ENCODE data around the gene TENM4. TPM values are rescaled to one million over a fixed set of nuclear protein-coding genes. Genes with fewer than 3 reads are reported as not detected.

TENM4 gene
- polyA plus RNA-seq, 1 of the 3 experiments (the other 2 are of a cell fraction) = 16.7 TPM

DNA sequence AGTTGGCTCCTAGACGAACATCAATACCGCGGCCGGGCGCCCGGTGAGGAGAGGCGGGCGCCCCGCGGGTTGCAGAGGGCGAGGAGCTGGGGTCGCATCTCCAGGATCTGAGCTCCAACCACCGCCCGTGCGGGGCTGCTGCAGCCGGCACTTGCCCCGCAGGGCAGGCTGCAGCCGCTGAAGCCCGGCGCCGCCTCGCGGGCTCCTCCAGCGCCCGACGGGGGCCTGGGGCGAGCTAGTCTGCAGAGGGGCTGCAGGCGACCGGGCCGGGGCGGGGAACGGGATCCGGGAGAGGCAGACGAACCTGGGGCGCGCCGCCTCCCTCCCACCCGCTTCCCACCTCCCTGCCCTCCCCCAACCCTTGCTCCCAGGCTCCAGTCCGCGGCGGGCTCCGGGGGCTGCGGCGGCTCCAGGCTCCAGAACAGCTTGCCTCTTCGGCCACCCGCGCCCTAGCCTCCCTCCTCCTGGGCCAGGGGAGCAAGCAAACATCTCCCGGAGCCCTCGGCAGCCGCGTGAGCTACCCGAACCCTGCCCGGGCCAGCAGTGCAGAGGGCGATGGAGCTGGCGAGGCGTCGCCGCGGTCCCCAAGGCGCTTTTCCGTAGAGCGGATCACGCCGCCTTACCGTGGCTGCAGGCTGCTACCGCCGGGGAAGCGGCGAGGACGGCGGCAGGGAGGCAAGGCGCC lies 802 bp downstream of the TENM4 start:
- peaks cover 55% of the 10 kb centered on the region for H3K79me2 ChIP-seq (ENCODE audit: insufficient read depth)
- H3K9me2 ChIP-seq = no peaks in the 10 kb centered on the region
- H3F3A ChIP-seq (replicated peaks; ENCODE audit: insufficient read depth) = peaks cover 16% of the 10 kb centered on the region
- H3K9me3 ChIP-seq = no peaks in the 10 kb centered on the region
- peak overlapping the region; percentile 99 for H3K4me2 ChIP-seq
- ChIA-PET CTCF (interaction anchor here (0.6 to 3.8 kb wide), 42 partner anchors 7 to 1811 kb away, joined by 3 to 21 read pairs (median 4); no protein-coding TSS in a partner anchor), POLR2A (interaction anchor here (0.5 to 1.3 kb wide), 4 partner anchors 23 to 404 kb away, joined by 3 to 4 read pairs (median 3); no protein-coding TSS in a partner anchor)
- peak; percentile 76 for DNase-seq
- TF ChIP-seq TAF1 (IDR thresholded peaks at IDR 0.05; ENCODE audit: borderline replicate concordance, low read depth, low read length) (peak; percentile 11; the same call in 1 of the 2 replicates), MXI1 (IDR thresholded peaks at IDR 0.05; ENCODE audit: low read depth, low read length) (0 out of 2 replicates have a peak, but pooled peaks have one; percentile 20), RCOR1 (IDR thresholded peaks at IDR 0.05; ENCODE audit: low read length) (no peak), RAD21 (IDR thresholded peaks at IDR 0.05; ENCODE audit: low read length) (0 out of 2 replicates have a peak, but pooled peaks have one; percentile 11)
- TF ChIP-seq, protein P1, sequence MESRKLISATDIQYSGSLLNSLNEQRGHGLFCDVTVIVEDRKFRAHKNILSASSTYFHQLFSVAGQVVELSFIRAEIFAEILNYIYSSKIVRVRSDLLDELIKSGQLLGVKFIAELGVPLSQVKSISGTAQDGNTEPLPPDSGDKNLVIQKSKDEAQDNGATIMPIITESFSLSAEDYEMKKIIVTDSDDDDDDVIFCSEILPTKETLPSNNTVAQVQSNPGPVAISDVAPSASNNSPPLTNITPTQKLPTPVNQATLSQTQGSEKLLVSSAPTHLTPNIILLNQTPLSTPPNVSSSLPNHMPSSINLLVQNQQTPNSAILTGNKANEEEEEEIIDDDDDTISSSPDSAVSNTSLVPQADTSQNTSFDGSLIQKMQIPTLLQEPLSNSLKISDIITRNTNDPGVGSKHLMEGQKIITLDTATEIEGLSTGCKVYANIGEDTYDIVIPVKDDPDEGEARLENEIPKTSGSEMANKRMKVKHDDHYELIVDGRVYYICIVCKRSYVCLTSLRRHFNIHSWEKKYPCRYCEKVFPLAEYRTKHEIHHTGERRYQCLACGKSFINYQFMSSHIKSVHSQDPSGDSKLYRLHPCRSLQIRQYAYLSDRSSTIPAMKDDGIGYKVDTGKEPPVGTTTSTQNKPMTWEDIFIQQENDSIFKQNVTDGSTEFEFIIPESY (IDR thresholded peaks at IDR 0.05; ENCODE audit: borderline replicate concordance, low read depth) = no peak
- H3K4me1 ChIP-seq (ENCODE audit: control insufficient read depth in 1 of 2, insufficient read depth in 2 of 2, low read depth in 1 of 2, low read length in 1 of 2) = peaks cover 9 to 22% of the 10 kb centered on the region in 2 experiments; a peak in 2 of 4 replicates
- 0% methylated on average over 2 of the region's 72 CpGs for WGBS (ENCODE audit: low lambda C conversion rate)
- peak overlapping the region; percentile 86 for H3K9ac ChIP-seq
- H3K4me3 ChIP-seq (ENCODE audit: low read depth in 2 of 2, low read length in 1 of 2) = peak overlapping the region; percentile 91 to 92
- peak overlapping the region; percentile 76 to 91 for H3K27ac ChIP-seq (ENCODE audit: low read depth in 2 of 2, low read length in 1 of 2)
- peak overlapping the region; percentile 86 for H2AFZ ChIP-seq (ENCODE audit: low read depth)
- H4K20me1 ChIP-seq (ENCODE audit: insufficient read depth) = no peaks in the 10 kb centered on the region; the same call in 1 of the 2 replicates
- no peaks in the 10 kb centered on the region for H3K27me3 ChIP-seq (ENCODE audit: insufficient read depth)
- no peaks in the 10 kb centered on the region for H3K36me3 ChIP-seq (replicated peaks in 1 of 2; ENCODE audit: control insufficient read depth in 1 of 2, insufficient read depth in 2 of 2, low read length in 1 of 2)

DNA sequence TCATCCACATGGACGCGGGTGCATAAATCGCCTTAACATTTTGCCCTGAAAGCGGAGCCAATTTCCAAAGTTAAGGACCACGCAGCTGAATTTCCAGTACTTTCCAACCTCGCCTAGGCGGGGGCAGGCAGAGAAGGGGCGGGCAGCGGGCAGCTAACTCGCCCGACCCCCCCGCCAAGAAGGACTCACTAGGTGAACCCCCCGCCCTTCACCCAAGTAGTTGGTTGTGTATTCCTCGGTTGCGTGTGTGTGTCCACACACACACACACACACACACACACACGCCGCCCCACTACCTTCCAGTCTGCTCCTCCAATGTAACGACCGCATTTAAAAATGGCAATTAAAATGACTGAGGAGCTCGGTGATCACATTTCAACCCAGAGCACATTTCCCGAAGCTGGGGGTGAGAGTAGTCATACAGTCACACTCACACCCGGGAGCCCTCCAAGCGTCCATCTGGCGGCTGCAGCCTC lies 1.4 kb downstream of the TENM4 start:
- Histone ChIP-seq H3K79me2 (ENCODE audit: insufficient read depth) (peaks cover 61% of the 10 kb centered on the region), H3K9me3 (no peaks in the 10 kb centered on the region), H3K4me2 (peak overlapping the region; percentile 99), H3K4me3 (ENCODE audit: low read depth in 2 of 2, low read length in 1 of 2) (peak overlapping the region; percentile 91 to 92), H4K20me1 (ENCODE audit: insufficient read depth) (no peaks in the 10 kb centered on the region; the same call in 1 of the 2 replicates), H3K27ac (ENCODE audit: low read depth in 2 of 2, low read length in 1 of 2) (peak overlapping the region in 1 of 2 experiments; percentile 91; a peak in 3 of 4 replicates), H3K9ac (peak overlapping the region; percentile 86), H3K27me3 (ENCODE audit: insufficient read depth) (no peaks in the 10 kb centered on the region), H3K4me1 (ENCODE audit: control insufficient read depth in 1 of 2, insufficient read depth in 2 of 2, low read depth in 1 of 2, low read length in 1 of 2) (peaks cover 9 to 22% of the 10 kb centered on the region in 2 experiments; a peak in 2 of 4 replicates), H2AFZ (ENCODE audit: low read depth) (peak overlapping the region; percentile 67), H3K9me2 (no peaks in the 10 kb centered on the region), H3K36me3 (replicated peaks in 1 of 2; ENCODE audit: control insufficient read depth in 1 of 2, insufficient read depth in 2 of 2, low read length in 1 of 2) (no peaks in the 10 kb centered on the region), H3F3A (replicated peaks; ENCODE audit: insufficient read depth) (peaks cover 16% of the 10 kb centered on the region)
- WGBS (ENCODE audit: low lambda C conversion rate) = 2% methylated on average over 19 of the region's 24 CpGs
- ChIA-PET CTCF (interaction anchor here (0.6 to 3.8 kb wide), 24 partner anchors 10 to 1811 kb away, joined by 3 to 21 read pairs (median 4); no protein-coding TSS in a partner anchor), POLR2A (interaction anchor here (0.5 to 1.3 kb wide), 2 partner anchors 107 to 340 kb away, joined by 3 to 4 read pairs; no protein-coding TSS in a partner anchor)
- TF ChIP-seq POLR2AphosphoS5 (IDR thresholded peaks at IDR 0.05; ENCODE audit: low read depth, low read length) (no peak), MEF2A (IDR thresholded peaks at IDR 0.05; ENCODE audit: borderline replicate concordance, low read depth) (no peak), TEAD4 (IDR thresholded peaks at IDR 0.05; ENCODE audit: borderline replicate concordance, insufficient read depth) (no peak), NFIC (IDR thresholded peaks at IDR 0.05; ENCODE audit: borderline replicate concordance) (no peak), YY1 (IDR thresholded peaks at IDR 0.05; ENCODE audit: low read depth) (no peak), RAD21 (IDR thresholded peaks at IDR 0.05; ENCODE audit: low read length) (no peak), GABPA (IDR thresholded peaks at IDR 0.05; ENCODE audit: low read depth) (no peak), SMC3 (IDR thresholded peaks at IDR 0.05; ENCODE audit: low read depth, low read length) (no peak)
- TF ChIP-seq, protein P2, sequence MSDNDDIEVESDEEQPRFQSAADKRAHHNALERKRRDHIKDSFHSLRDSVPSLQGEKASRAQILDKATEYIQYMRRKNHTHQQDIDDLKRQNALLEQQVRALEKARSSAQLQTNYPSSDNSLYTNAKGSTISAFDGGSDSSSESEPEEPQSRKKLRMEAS (IDR thresholded peaks at IDR 0.05; ENCODE audit: low read depth) = no peak
- TF ChIP-seq, protein P1 (IDR thresholded peaks at IDR 0.05; ENCODE audit: borderline replicate concordance, low read depth) = no peak
- peak; percentile 38 for DNase-seq

All from SK-N-SH (cell line).